ENCODE results near the gene FARS2. TPM values are rescaled to one million over a fixed set of nuclear protein-coding genes. Genes with fewer than 3 reads are reported as not detected.

Gene FARS2
- total and polyA plus RNA-seq, 2 donors (not counting 3 experiments of a cell fraction or from before 2014, with no cell fraction given) = 20.2 to 20.5 TPM

DNA sequence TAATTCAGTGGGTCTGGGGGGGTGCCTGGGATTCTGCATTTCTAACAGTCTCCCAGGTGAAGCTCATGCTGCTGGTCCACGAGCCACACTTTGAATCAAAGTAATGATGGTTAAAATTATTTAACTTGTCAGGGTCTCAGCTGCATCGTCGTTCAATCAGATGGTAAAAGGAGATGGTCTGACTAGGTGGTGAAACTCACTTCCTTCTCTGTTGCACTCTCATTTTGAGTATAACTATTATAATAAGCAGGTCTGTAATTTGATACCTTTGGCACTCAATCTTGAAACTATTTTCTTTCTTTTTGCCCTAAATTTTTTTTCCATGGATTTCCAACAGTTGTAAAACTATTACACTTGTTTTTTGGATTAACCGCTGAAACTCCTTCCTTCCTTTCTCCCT is 292.5 kb downstream of the FARS2 start:
- no peaks in the 10 kb centered on the region for H3K4me1 ChIP-seq (ENCODE audit: control insufficient read depth, extremely low read depth, insufficient read depth, low read length)

More for the DNA sequence above, 292.5 kb downstream of the FARS2 start:
- no peaks in the 10 kb centered on the region for H3K36me3 ChIP-seq (ENCODE audit: control insufficient read depth in 2 of 2, extremely low read depth in 1 of 2, insufficient read depth in 2 of 2, low read length in 2 of 2)
- no peaks in the 10 kb centered on the region for H3K9me1 ChIP-seq (replicated peaks; ENCODE audit: control insufficient read depth, extremely low read depth, insufficient read depth, low read length)
- no peaks in the 10 kb centered on the region for H3K9me3 ChIP-seq (replicated peaks; ENCODE audit: control insufficient read depth, insufficient read depth, low read length)
- H2AFZ ChIP-seq (ENCODE audit: low read depth, low read length) = no peak overlapping the region
- CTCF ChIA-PET = interaction anchor here (1.1 kb wide), 1 partner anchor 82 kb away, joined by 3 read pairs; no protein-coding TSS in a partner anchor
- H3K9ac ChIP-seq (replicated peaks; ENCODE audit: extremely low read depth, insufficient read depth, low read length) = no peak overlapping the region
- intact Hi-C loops (cut with micrococcal nuclease) = no loop called here
- no peak overlapping the region for H3K4me3 ChIP-seq (replicated peaks in 1 of 3; ENCODE audit: insufficient read depth in 1 of 3, low read depth in 1 of 3, low read length in 3 of 3)
- POLR2A ChIA-PET = no interaction called here
- H3K27ac ChIP-seq (ENCODE audit: insufficient read depth, low read depth, low read length) = no peak overlapping the region
- TF ChIP-seq GATA2 (IDR thresholded peaks at IDR 0.05; ENCODE audit: insufficient read depth, insufficient read length, low read depth, low read length) (no peak), POLR2AphosphoS5 (IDR thresholded peaks at IDR 0.05; ENCODE audit: insufficient read depth, low read depth, low read length) (no peak), POLR2A (IDR thresholded peaks at IDR 0.05; ENCODE audit: low read depth, low read length) (no peak), EZH2 (IDR thresholded peaks at IDR 0.05; ENCODE audit: borderline replicate concordance, low read depth, low read length, severe bottlenecking) (no peak), MYC (IDR thresholded peaks at IDR 0.05; ENCODE audit: low read depth, low read length) (no peak), FOS (IDR thresholded peaks at IDR 0.05; ENCODE audit: borderline replicate concordance, insufficient read depth, low read length) (no peak), JUN (IDR thresholded peaks at IDR 0.05; ENCODE audit: borderline replicate concordance, insufficient read depth, insufficient read length, low read depth) (no peak)
- TF ChIP-seq, protein P1, sequence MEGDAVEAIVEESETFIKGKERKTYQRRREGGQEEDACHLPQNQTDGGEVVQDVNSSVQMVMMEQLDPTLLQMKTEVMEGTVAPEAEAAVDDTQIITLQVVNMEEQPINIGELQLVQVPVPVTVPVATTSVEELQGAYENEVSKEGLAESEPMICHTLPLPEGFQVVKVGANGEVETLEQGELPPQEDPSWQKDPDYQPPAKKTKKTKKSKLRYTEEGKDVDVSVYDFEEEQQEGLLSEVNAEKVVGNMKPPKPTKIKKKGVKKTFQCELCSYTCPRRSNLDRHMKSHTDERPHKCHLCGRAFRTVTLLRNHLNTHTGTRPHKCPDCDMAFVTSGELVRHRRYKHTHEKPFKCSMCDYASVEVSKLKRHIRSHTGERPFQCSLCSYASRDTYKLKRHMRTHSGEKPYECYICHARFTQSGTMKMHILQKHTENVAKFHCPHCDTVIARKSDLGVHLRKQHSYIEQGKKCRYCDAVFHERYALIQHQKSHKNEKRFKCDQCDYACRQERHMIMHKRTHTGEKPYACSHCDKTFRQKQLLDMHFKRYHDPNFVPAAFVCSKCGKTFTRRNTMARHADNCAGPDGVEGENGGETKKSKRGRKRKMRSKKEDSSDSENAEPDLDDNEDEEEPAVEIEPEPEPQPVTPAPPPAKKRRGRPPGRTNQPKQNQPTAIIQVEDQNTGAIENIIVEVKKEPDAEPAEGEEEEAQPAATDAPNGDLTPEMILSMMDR (IDR thresholded peaks at IDR 0.05; ENCODE audit: extremely low read depth in 1 of 2, insufficient read depth in 1 of 2, low read depth in 1 of 2, low read length in 2 of 2) = no peak
- TF ChIP-seq, protein P2, sequence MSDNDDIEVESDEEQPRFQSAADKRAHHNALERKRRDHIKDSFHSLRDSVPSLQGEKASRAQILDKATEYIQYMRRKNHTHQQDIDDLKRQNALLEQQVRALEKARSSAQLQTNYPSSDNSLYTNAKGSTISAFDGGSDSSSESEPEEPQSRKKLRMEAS (IDR thresholded peaks at IDR 0.05; ENCODE audit: insufficient read depth, insufficient read length) = no peak
- no peak for FAIRE-seq
- no peaks in the 10 kb centered on the region for H4K20me1 ChIP-seq (replicated peaks; ENCODE audit: control insufficient read depth, extremely low read depth, insufficient read depth, low read length)
- H3K4me2 ChIP-seq (ENCODE audit: insufficient read depth, low read length) = no peak overlapping the region
- BruUV-seq (replicated peaks) = no TSS peak
- no peaks in the 10 kb centered on the region for H3K79me2 ChIP-seq (ENCODE audit: control insufficient read depth, insufficient read depth, low read length)
- DNase-seq (ENCODE audit: low read depth, low spot score) = no peak
- no peaks in the 10 kb centered on the region for H3K27me3 ChIP-seq (ENCODE audit: control insufficient read depth in 2 of 2, insufficient read depth in 2 of 2, low read length in 2 of 2)
- dilution Hi-C loops (cut with MboI; ENCODE audit: extremely low pct_ligation_motif_present, low sequenced_read_pairs) = no loop called here
